Mesenchymal stem cell (in vitro differentiated cells and primary cell): ENCODE data around the gene DOCK2.

Experiments
- DNase-seq: peaks from one replicate; pipeline ENCODE4 v3.0.0-alpha.2; 2013
- H2AFZ ChIP-seq: one replicate; pipeline ENCODE4 v1.6.1; 2013; ENCODE audit warnings: low read depth, mild to moderate bottlenecking, control low read depth, inconsistent platforms, low read length, moderate library complexity
- H2AK5ac ChIP-seq: 2 replicates; pipeline ENCODE4 v1.6.1; 2013; ENCODE audit warnings: low read length, moderate library complexity, mild to moderate bottlenecking, inconsistent platforms; ENCODE audit not compliant: severe bottlenecking
- H2BK120ac ChIP-seq: one replicate; pipeline ENCODE4 v1.6.1; 2013; ENCODE audit warnings: low read depth, mild to moderate bottlenecking, inconsistent platforms, low read length, moderate library complexity
- H2BK12ac ChIP-seq, 2 experiments: one replicate each; pipeline ENCODE4 v1.6.1; 2013; ENCODE audit warnings: inconsistent platforms in 2 of 2, low read length in 2 of 2, mild to moderate bottlenecking in 2 of 2, moderate library complexity in 2 of 2, control low read depth in 1 of 2
- H2BK15ac ChIP-seq: one replicate; pipeline ENCODE4 v1.6.1; 2013; ENCODE audit warnings: mild to moderate bottlenecking, low read depth, inconsistent platforms; ENCODE audit not compliant: poor library complexity, severe bottlenecking
- H2BK5ac ChIP-seq: 2 replicates; pipeline ENCODE4 v1.6.1; 2013; ENCODE audit warnings: low read depth, mild to moderate bottlenecking, low read length, control low read depth, inconsistent platforms; ENCODE audit not compliant: poor library complexity, severe bottlenecking
- H3K14ac ChIP-seq, 2 experiments: one replicate each; pipeline ENCODE4 v1.6.1; 2013; ENCODE audit warnings: inconsistent platforms in 2 of 2, low read length in 2 of 2, control low read depth in 1 of 2, mild to moderate bottlenecking in 1 of 2, moderate library complexity in 1 of 2
- H3K18ac ChIP-seq, 2 experiments: one replicate each; pipeline ENCODE4 v1.6.1; 2013; ENCODE audit warnings: inconsistent platforms in 2 of 2, low read length in 2 of 2, control low read depth in 1 of 2, low read depth in 1 of 2, mild to moderate bottlenecking in 1 of 2
- H3K23ac ChIP-seq, 2 experiments: one replicate each; pipeline ENCODE4 v1.6.1; 2013; ENCODE audit warnings: inconsistent platforms in 2 of 2, low read length in 2 of 2, mild to moderate bottlenecking in 2 of 2, moderate library complexity in 2 of 2, control low read depth in 1 of 2
- H3K27ac ChIP-seq: 2 replicates; pipeline ENCODE4 v1.5.1; 2013; ENCODE audit warnings: mild to moderate bottlenecking, moderate library complexity, low read length, control low read depth, inconsistent platforms; ENCODE audit not compliant: poor library complexity, severe bottlenecking
- H3K27me3 ChIP-seq, 2 experiments: 2 replicates each; pipeline versions ENCODE4 v1.6.1 to v1.7.0; 2013; ENCODE audit warnings: low read length in 2 of 2, mild to moderate bottlenecking in 2 of 2, moderate library complexity in 2 of 2, control low read depth in 1 of 2, inconsistent platforms in 1 of 2; ENCODE audit not compliant: control insufficient read depth in 1 of 2, insufficient read depth in 1 of 2
- H3K36me3 ChIP-seq, 2 experiments: 2 replicates each; pipeline versions ENCODE4 v1.6.1 to v1.7.0; 2013; ENCODE audit warnings: low read length in 2 of 2, control low read depth in 1 of 2, inconsistent platforms in 1 of 2, low read depth in 1 of 2, mild to moderate bottlenecking in 1 of 2; ENCODE audit not compliant: insufficient read depth in 2 of 2, control insufficient read depth in 1 of 2
- H3K4ac ChIP-seq, 2 experiments: one replicate each; pipeline ENCODE4 v1.6.1; 2013; ENCODE audit warnings: inconsistent platforms in 2 of 2, low read length in 2 of 2, mild to moderate bottlenecking in 2 of 2, moderate library complexity in 2 of 2, control low read depth in 1 of 2, low read depth in 1 of 2
- H3K4me1 ChIP-seq: 2 replicates; pipeline ENCODE4 v1.6.1; 2013; ENCODE audit warnings: low read depth, low read length, control low read depth; ENCODE audit not compliant: control insufficient read depth, insufficient read depth
- H3K4me2 ChIP-seq: 2 replicates; pipeline ENCODE4 v1.6.1; 2013; ENCODE audit warnings: low read length, mild to moderate bottlenecking, inconsistent platforms; ENCODE audit not compliant: poor library complexity, severe bottlenecking
- H3K4me3 ChIP-seq, 2 experiments: 2 replicates each; pipeline versions ENCODE4 v1.5.1 to v1.7.0; 2013; ENCODE audit warnings: low read length in 2 of 2, mild to moderate bottlenecking in 2 of 2, control low read depth in 1 of 2, low read depth in 1 of 2; ENCODE audit not compliant: insufficient read depth in 1 of 2
- H3K79me1 ChIP-seq: replicated peaks from 2 replicates; pipeline ENCODE4 v1.6.1; 2013; ENCODE audit warnings: mild to moderate bottlenecking, control low read depth, low read length, inconsistent platforms; ENCODE audit not compliant: poor library complexity, severe bottlenecking
- H3K9ac ChIP-seq: 2 replicates; pipeline ENCODE4 v1.7.0; 2013; ENCODE audit warnings: mild to moderate bottlenecking, low read length, moderate library complexity
- H3K9me3 ChIP-seq: 2 replicates; pipeline ENCODE4 v1.7.0; 2013; ENCODE audit warnings: mild to moderate bottlenecking, low read length; ENCODE audit not compliant: control insufficient read depth
- H4K8ac ChIP-seq: one replicate; pipeline ENCODE4 v1.6.1; 2013; ENCODE audit warnings: inconsistent platforms, mild to moderate bottlenecking, low read length, moderate library complexity
- H4K91ac ChIP-seq: one replicate; pipeline ENCODE4 v1.6.1; 2013; ENCODE audit warnings: mild to moderate bottlenecking, low read length, inconsistent platforms
- WGBS: methylation state at CpG from one replicate; pipeline ENCODE4 v1.1.7; 2013; ENCODE audit warnings: mixed read lengths; 5-methylcytosine and 5-hydroxymethylcytosine counted together

Gene DOCK2

GRCh38 chr5:170126061-170126460 lies 489.0 kb downstream of the DOCK2 start:
- Histone ChIP-seq H2BK15ac (no peak overlapping the region), H4K8ac (no peak overlapping the region)
- DNase-seq: no peak

GRCh38 chr5:170126626-170127025 lies 489.6 kb downstream of the DOCK2 start:
- H4K91ac ChIP-seq: no peak overlapping the region
- no peak overlapping the region for H3K9ac ChIP-seq
- no peak overlapping the region for H2BK15ac ChIP-seq
- no peak overlapping the region for H3K4ac ChIP-seq
- no peak overlapping the region for H2AFZ ChIP-seq
- H3K4me3 ChIP-seq: no peak overlapping the region
- H3K4me1 ChIP-seq: no peaks in the 10 kb centered on the region
- no peak for DNase-seq
- H2BK5ac ChIP-seq: no peak overlapping the region
- H3K23ac ChIP-seq: no peak overlapping the region
- peaks cover 17% of the 10 kb centered on the region for H3K9me3 ChIP-seq
- no peak overlapping the region for H3K18ac ChIP-seq
- no peaks in the 10 kb centered on the region for H3K79me1 ChIP-seq
- H3K36me3 ChIP-seq: no peaks in the 10 kb centered on the region
- H3K4me2 ChIP-seq: no peak overlapping the region
- H2BK12ac ChIP-seq: no peak overlapping the region
- H3K27ac ChIP-seq: no peak overlapping the region
- H4K8ac ChIP-seq: no peak overlapping the region
- no peak overlapping the region for H3K14ac ChIP-seq
- H2BK120ac ChIP-seq: no peak overlapping the region
- peaks cover 0 to 9% of the 10 kb centered on the region in 2 experiments for H3K27me3 ChIP-seq
- 50% methylated on average over 1 of the region's 1 CpG for WGBS
- no peak overlapping the region for H2AK5ac ChIP-seq

More at GRCh38 chr5:170126061-170126460, 489.0 kb downstream of the DOCK2 start:
- H3K23ac ChIP-seq: no peak overlapping the region
- no peak overlapping the region for H3K18ac ChIP-seq
- 84% methylated on average over 1 of the region's 1 CpG for WGBS
- H3K14ac ChIP-seq: no peak overlapping the region
- H3K79me1 ChIP-seq: no peaks in the 10 kb centered on the region
- H3K27ac ChIP-seq: no peak overlapping the region
- H2BK120ac ChIP-seq: no peak overlapping the region
- H2AK5ac ChIP-seq: no peak overlapping the region
- H3K9ac ChIP-seq: no peak overlapping the region
- H3K4ac ChIP-seq: no peak overlapping the region
- no peak overlapping the region for H3K4me2 ChIP-seq
- H3K4me3 ChIP-seq: no peak overlapping the region
- no peak overlapping the region for H4K91ac ChIP-seq
- no peak overlapping the region for H2AFZ ChIP-seq
- H3K27me3 ChIP-seq: peaks cover 0 to 14% of the 10 kb centered on the region in 2 experiments
- H3K9me3 ChIP-seq: peaks cover 17% of the 10 kb centered on the region
- H3K4me1 ChIP-seq: no peaks in the 10 kb centered on the region
- no peaks in the 10 kb centered on the region for H3K36me3 ChIP-seq
- no peak overlapping the region for H2BK5ac ChIP-seq
- H2BK12ac ChIP-seq: no peak overlapping the region

- Histone ChIP-seq H2BK12ac (no peak overlapping the region), H3K27ac (no peak overlapping the region), H2AK5ac (no peak overlapping the region), H3K23ac (no peak overlapping the region), H3K9me3 (peaks cover 10% of the 10 kb centered on the region), H3K4ac (no peak overlapping the region), H3K79me1 (no peaks in the 10 kb centered on the region), H3K4me2 (no peak overlapping the region), H3K4me1 (no peaks in the 10 kb centered on the region), H2BK15ac (no peak overlapping the region), H2BK5ac (no peak overlapping the region), H3K4me3 (no peak overlapping the region), H3K18ac (no peak overlapping the region), H4K8ac (no peak overlapping the region), H3K14ac (peak overlapping the region in 1 of 2 experiments; percentile 18), H4K91ac (no peak overlapping the region), H2AFZ (no peak overlapping the region), H3K36me3 (no peaks in the 10 kb centered on the region), H2BK120ac (no peak overlapping the region), H3K9ac (no peak overlapping the region), H3K27me3 (no peaks in the 10 kb centered on the region)
- WGBS: 99% methylated on average over 2 of the region's 3 CpGs
- DNase-seq: no peak
Measured at GRCh38 chr5:170131235-170131634, 494.2 kb downstream of the DOCK2 start.

GRCh38 chr5:170132269-170132975 lies 495.3 kb downstream of the DOCK2 start:
- H3K79me1 ChIP-seq: no peaks in the 10 kb centered on the region
- no peak overlapping the region for H2BK12ac ChIP-seq
- H3K14ac ChIP-seq: peak overlapping the region in 1 of 2 experiments; percentile 32
- no peaks in the 10 kb centered on the region for H3K9me3 ChIP-seq
- H4K91ac ChIP-seq: no peak overlapping the region
- H3K4me1 ChIP-seq: no peaks in the 10 kb centered on the region
- H2AFZ ChIP-seq: no peak overlapping the region
- no peak overlapping the region for H3K4me2 ChIP-seq
- no peak overlapping the region for H3K4me3 ChIP-seq
- H3K23ac ChIP-seq: no peak overlapping the region
- no peak overlapping the region for H3K4ac ChIP-seq
- H3K18ac ChIP-seq: peak overlapping the region in 1 of 2 experiments; percentile 12
- WGBS: 42% methylated on average over 4 of the region's 4 CpGs
- H2BK5ac ChIP-seq: no peak overlapping the region
- H3K27ac ChIP-seq: no peak overlapping the region
- peak; percentile 63 for DNase-seq
- no peak overlapping the region for H2BK15ac ChIP-seq
- no peak overlapping the region for H2AK5ac ChIP-seq
- no peak overlapping the region for H2BK120ac ChIP-seq
- H3K36me3 ChIP-seq: no peaks in the 10 kb centered on the region
- no peak overlapping the region for H3K9ac ChIP-seq
- H3K27me3 ChIP-seq: no peaks in the 10 kb centered on the region
- no peak overlapping the region for H4K8ac ChIP-seq
